Inferior parietal cortex (tissue), 1 donor: ENCODE results near the gene DPT.
A peak's percentile ranks its signal among the peaks of the same experiment; 100 is the strongest.

Experiments
- DNase-seq: peaks from one replicate; pipeline ENCODE4 v3.0.0-alpha.2; 2016; ENCODE audit errors: extremely low spot score

The DPT gene

GRCh38 chr1:168735974-168736373, 7.0 kb upstream of the DPT start:
- no peak for DNase-seq

- peak; percentile 58 for DNase-seq
These were observed 5.9 kb upstream of the DPT start for GRCh38 chr1:168734946-168735345.

GRCh38 chr1:168734271-168734670, 5.3 kb upstream of the DPT start:
- DNase-seq, result no peak

GRCh38 chr1:168733241-168733640, 4.2 kb upstream of the DPT start:
- no peak for DNase-seq

- no peak for DNase-seq
These were observed 3.7 kb upstream of the DPT start for GRCh38 chr1:168732736-168733135.

GRCh38 chr1:168731244-168731953, 2.4 kb upstream of the DPT start:
- DNase-seq, result no peak

- DNase-seq, result no peak
These were observed 398 bp upstream of the DPT start for GRCh38 chr1:168729405-168729802.

- no peak for DNase-seq
These were observed 2.3 kb downstream of the DPT start for GRCh38 chr1:168726719-168727118.

GRCh38 chr1:168726281-168726680, 2.7 kb downstream of the DPT start:
- DNase-seq, result no peak

- no peak for DNase-seq
These were observed 3.2 kb downstream of the DPT start for GRCh38 chr1:168725831-168726230.

- no peak for DNase-seq
These were observed 3.9 kb downstream of the DPT start for GRCh38 chr1:168725060-168725459.

- no peak for DNase-seq
These were observed 6.0 kb downstream of the DPT start for GRCh38 chr1:168723000-168723399.

- DNase-seq, result no peak
These were observed 8.2 kb downstream of the DPT start for GRCh38 chr1:168720839-168721238.

GRCh38 chr1:168719306-168720111, 9.5 kb downstream of the DPT start:
- no peak for DNase-seq

- no peak for DNase-seq
These were observed 10.8 kb downstream of the DPT start for GRCh38 chr1:168717906-168718891.

- no peak for DNase-seq
These were observed 15.0 kb downstream of the DPT start for GRCh38 chr1:168714012-168714411.

GRCh38 chr1:168709405-168710363, 19.3 kb downstream of the DPT start:
- DNase-seq, result no peak

GRCh38 chr1:168708698-168709404, 20.2 kb downstream of the DPT start:
- no peak for DNase-seq

GRCh38 chr1:168706391-168706992, 22.5 kb downstream of the DPT start:
- no peak for DNase-seq
